ENCODE data around the gene POLD4.

The POLD4 gene

DNA sequence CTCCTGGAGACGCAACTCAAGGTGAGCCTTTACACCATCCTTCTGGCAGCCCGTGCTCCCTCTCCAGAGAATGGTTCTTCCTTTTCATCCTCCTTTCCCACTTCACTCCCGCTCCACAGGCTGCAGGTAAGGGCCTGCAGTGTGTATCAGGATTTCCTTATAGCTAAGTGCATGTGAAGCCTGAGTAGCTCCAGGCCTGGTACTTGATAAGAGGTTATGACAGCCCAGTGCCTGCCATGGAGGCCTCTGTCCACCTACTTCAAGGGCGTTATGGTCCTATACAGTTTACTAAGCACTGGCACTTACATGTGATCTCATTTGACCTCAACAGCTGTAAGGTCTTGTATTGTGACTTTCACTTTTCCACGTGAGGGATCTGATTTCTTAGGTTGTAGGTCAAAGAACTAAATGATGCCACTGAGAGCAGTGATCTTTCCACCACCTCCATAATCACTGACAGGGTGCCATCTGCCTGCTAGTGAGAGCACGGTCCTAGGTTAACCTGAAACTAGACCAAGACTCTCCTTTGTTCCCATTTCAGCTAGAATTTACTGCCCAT lies 32.0 kb downstream of the POLD4 start:
- no peak for TF ChIP-seq FOXP2 (optimal IDR thresholded peaks at IDR 0.05; ENCODE audit: borderline replicate concordance, extremely low read depth, extremely low read length, insufficient read depth)
- no peak for TF ChIP-seq TAF1 (IDR thresholded peaks at IDR 0.05; ENCODE audit: borderline replicate concordance, insufficient read depth, low read length)
- TF ChIP-seq POLR2AphosphoS5 (IDR thresholded peaks at IDR 0.05; ENCODE audit: low read depth, low read length): no peak
- no peak for TF ChIP-seq SIN3A (IDR thresholded peaks at IDR 0.05; ENCODE audit: borderline replicate concordance, insufficient read depth, low read length)
- TF ChIP-seq, protein P1, sequence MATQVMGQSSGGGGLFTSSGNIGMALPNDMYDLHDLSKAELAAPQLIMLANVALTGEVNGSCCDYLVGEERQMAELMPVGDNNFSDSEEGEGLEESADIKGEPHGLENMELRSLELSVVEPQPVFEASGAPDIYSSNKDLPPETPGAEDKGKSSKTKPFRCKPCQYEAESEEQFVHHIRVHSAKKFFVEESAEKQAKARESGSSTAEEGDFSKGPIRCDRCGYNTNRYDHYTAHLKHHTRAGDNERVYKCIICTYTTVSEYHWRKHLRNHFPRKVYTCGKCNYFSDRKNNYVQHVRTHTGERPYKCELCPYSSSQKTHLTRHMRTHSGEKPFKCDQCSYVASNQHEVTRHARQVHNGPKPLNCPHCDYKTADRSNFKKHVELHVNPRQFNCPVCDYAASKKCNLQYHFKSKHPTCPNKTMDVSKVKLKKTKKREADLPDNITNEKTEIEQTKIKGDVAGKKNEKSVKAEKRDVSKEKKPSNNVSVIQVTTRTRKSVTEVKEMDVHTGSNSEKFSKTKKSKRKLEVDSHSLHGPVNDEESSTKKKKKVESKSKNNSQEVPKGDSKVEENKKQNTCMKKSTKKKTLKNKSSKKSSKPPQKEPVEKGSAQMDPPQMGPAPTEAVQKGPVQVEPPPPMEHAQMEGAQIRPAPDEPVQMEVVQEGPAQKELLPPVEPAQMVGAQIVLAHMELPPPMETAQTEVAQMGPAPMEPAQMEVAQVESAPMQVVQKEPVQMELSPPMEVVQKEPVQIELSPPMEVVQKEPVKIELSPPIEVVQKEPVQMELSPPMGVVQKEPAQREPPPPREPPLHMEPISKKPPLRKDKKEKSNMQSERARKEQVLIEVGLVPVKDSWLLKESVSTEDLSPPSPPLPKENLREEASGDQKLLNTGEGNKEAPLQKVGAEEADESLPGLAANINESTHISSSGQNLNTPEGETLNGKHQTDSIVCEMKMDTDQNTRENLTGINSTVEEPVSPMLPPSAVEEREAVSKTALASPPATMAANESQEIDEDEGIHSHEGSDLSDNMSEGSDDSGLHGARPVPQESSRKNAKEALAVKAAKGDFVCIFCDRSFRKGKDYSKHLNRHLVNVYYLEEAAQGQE (IDR thresholded peaks at IDR 0.05; ENCODE audit: insufficient read depth in 1 of 2, low read depth in 2 of 2, low read length in 2 of 2): no peak

DNA sequence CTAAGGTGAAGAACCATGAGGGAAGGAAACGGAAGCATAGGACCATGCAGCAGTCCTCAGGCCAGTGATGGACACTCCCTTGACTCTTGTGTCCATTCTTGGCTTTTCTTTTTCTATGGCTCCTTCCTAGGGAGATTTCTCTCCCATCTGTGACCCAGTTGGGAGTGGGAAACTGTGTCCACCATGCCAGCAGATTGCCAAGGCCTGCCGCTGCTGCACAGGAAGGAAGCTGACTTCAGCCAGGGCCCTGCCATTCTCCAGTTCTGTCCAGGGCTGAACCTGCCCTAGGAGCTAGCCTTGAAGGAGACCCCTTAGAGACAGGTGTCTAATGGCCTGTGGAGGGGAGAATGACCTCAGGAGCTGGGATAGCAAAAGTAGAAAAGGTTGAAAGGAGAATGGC lies 32.7 kb downstream of the POLD4 start:
- no peak for TF ChIP-seq TAF1 (IDR thresholded peaks at IDR 0.05; ENCODE audit: borderline replicate concordance, insufficient read depth, low read length)

DNA sequence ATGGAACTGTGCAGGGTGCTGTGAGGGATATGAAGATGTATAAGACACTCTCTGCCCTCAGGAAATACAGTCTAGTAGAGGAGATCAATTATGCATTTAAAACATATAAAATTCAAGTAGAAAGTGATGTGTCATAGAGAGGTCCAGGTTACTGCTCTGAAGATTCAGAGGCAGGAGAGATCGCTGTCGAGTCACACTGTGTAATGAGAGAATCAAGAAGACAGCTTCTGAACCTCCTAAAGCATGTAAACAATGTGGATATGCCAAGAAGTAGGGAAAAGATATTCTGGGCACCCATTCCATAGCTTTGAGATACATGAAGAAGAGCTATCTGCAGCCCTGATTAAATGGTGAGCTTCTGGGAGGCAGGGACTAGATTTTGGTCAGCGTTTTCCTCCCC lies 33.3 kb downstream of the POLD4 start:
- TF ChIP-seq FOXP2 (optimal IDR thresholded peaks at IDR 0.05; ENCODE audit: borderline replicate concordance, extremely low read depth, extremely low read length, insufficient read depth) (no peak), POLR2AphosphoS5 (IDR thresholded peaks at IDR 0.05; ENCODE audit: low read depth, low read length) (no peak), TAF1 (IDR thresholded peaks at IDR 0.05; ENCODE audit: borderline replicate concordance, insufficient read depth, low read length) (no peak), SIN3A (IDR thresholded peaks at IDR 0.05; ENCODE audit: borderline replicate concordance, insufficient read depth, low read length) (no peak)
- TF ChIP-seq, protein P1 (IDR thresholded peaks at IDR 0.05; ENCODE audit: insufficient read depth in 1 of 2, low read depth in 2 of 2, low read length in 2 of 2): no peak

DNA sequence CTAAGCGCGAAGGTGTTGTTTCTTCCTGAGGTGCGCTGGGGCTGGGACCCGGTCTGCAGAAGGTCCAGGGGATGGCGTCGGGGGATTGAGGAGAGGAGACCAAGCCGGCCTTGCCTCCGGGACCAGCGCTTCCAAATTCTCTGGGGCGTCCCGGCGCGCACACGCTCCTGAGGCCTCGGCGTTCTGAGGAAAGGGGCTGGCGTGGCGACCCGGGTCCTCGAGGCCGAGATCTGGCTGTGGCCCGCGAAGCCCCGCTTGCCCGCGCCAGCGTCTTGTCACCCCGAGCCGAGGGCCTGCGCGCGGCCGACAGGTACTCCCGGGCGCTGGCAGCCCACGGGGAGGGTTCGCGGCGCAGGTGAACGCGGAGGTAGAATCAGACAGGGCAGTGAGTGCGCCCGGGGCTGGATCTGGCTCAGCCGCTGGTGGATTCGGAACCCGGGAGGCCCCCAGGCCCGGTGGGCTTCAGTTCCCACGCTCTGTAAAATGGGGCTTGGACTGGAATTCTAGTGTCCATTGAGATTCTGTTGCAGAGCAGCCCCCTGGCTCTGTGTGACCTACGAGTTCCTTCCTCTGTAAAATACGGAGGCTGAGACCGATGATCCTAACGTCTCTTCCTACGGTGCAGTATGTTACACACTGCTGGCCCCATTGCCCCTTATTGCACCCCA lies 35.3 kb downstream of the POLD4 start:
- TF ChIP-seq, protein P1 (IDR thresholded peaks at IDR 0.05; ENCODE audit: insufficient read depth in 1 of 2, low read depth in 2 of 2, low read length in 2 of 2): no peak
- no peak for TF ChIP-seq FOXP2 (optimal IDR thresholded peaks at IDR 0.05; ENCODE audit: borderline replicate concordance, extremely low read depth, extremely low read length, insufficient read depth)
- no peak for TF ChIP-seq POLR2AphosphoS5 (IDR thresholded peaks at IDR 0.05; ENCODE audit: low read depth, low read length)
- 0 out of 2 replicates have a peak, but pooled peaks have one; percentile 21 for TF ChIP-seq SIN3A (IDR thresholded peaks at IDR 0.05; ENCODE audit: borderline replicate concordance, insufficient read depth, low read length)
- no peak for TF ChIP-seq TAF1 (IDR thresholded peaks at IDR 0.05; ENCODE audit: borderline replicate concordance, insufficient read depth, low read length)

DNA sequence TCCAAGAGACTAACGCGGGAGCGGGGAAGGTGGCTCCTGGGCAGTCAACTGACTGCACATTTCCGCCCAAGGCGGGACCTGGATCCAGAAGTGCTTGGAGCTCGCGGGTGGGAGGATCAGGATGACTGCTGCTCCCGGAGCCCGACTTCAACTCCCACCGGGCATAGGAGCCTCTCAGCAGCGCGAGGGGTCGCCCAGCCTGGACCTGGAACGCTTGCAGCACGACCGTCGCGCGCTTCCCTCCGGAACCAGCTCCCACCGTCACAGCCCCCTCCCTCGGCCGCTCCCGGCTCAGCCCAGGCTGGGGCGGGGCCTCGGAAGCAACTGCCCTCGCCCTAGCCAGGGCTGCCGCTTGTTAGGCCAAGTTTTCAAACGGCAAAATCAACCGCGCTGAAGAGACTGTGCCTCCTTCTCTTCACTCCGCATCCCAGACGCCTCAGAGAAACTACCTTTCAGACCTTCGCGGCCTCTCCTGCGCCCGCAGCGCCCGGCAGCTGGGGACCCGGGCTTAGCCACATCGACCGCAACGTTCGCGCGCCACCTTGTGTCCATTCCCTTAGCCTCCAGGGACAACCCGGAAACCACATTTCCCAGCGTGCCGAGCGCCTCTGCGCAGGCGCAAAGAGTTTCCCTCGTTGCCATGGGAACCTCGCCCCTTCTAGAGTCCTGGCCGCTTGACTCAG lies 36.0 kb downstream of the POLD4 start:
- TF ChIP-seq TAF1 (IDR thresholded peaks at IDR 0.05; ENCODE audit: borderline replicate concordance, insufficient read depth, low read length): 0 out of 2 replicates have a peak, but pooled peaks have one; percentile 66
- TF ChIP-seq, protein P1 (IDR thresholded peaks at IDR 0.05; ENCODE audit: insufficient read depth in 1 of 2, low read depth in 2 of 2, low read length in 2 of 2): no peak
- peak; percentile 93 for TF ChIP-seq POLR2AphosphoS5 (IDR thresholded peaks at IDR 0.05; ENCODE audit: low read depth, low read length)
- TF ChIP-seq FOXP2 (optimal IDR thresholded peaks at IDR 0.05; ENCODE audit: borderline replicate concordance, extremely low read depth, extremely low read length, insufficient read depth): no peak
